Measurements from ENCODE around the gene RDH16. TPM values are rescaled to one million over a fixed set of nuclear protein-coding genes. Genes with fewer than 3 reads are reported as not detected.

RDH16 gene, protein sequence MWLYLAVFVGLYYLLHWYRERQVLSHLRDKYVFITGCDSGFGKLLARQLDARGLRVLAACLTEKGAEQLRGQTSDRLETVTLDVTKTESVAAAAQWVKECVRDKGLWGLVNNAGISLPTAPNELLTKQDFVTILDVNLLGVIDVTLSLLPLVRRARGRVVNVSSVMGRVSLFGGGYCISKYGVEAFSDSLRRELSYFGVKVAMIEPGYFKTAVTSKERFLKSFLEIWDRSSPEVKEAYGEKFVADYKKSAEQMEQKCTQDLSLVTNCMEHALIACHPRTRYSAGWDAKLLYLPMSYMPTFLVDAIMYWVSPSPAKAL
- total RNA-seq: under 1 TPM; 0.31 to 0.35 TPM

DNA sequence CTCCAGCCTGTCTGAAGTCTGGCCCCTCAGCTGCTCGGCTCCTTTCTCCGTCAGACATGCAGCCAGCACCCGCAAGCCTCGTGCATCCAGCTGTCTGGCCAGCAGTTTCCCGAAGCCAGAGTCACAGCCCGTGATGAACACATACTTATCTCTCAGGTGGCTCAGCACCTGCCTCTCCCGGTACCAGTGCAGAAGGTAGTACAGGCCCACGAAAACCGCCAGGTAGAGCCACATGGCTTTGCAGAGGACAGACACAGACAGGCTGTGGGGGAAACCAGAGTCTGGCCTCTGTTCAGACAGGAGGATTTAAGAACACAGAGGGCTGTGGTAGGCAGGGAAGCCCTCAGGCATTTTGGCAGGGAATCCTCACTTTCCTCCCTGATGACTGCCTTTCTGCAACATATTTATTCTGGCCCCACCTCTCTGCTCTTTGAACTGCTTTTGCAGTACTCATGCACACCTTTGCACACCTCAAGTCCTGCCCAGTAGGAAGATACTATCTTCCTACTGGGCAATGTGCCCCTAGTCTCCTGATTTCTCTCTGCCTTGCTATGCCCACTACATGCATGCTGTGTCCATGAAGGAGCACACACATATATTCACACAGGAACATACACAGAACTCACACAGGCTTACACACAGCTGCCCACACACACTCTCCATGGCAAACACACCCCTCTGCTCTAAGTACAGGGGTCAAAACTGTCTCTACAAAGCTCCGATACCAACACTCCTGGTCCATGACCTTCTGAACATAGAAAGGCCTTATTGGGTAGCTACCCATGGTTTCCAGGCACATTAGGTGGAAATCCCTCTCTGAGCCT, at the start of gene RDH16:
RDH16 (minus strand) TSS at position 380 of the 824 bp plus-strand sequence; CDS start at position 234, 146 bp downstream.
- Mint-ChIP-seq H3K4me1 (no peaks in the 10 kb centered on the region), H3K9me3 (peaks cover 4% of the 10 kb centered on the region), H3K4me3 (no peak within 1 kb of the TSS), H3K36me3 (ENCODE audit: low read depth) (no peaks in the 10 kb centered on the region), H3K27me3 (peaks cover 15% of the 10 kb centered on the region), H3K27ac (no peak within 1 kb of the TSS)
- ChIA-PET POLR2A (no interaction called here), CTCF (interaction anchor here (0.9 kb wide), 1 partner anchor 8 kb away, joined by 3 read pairs; no protein-coding TSS in a partner anchor)
- no peak for DNase-seq

DNA sequence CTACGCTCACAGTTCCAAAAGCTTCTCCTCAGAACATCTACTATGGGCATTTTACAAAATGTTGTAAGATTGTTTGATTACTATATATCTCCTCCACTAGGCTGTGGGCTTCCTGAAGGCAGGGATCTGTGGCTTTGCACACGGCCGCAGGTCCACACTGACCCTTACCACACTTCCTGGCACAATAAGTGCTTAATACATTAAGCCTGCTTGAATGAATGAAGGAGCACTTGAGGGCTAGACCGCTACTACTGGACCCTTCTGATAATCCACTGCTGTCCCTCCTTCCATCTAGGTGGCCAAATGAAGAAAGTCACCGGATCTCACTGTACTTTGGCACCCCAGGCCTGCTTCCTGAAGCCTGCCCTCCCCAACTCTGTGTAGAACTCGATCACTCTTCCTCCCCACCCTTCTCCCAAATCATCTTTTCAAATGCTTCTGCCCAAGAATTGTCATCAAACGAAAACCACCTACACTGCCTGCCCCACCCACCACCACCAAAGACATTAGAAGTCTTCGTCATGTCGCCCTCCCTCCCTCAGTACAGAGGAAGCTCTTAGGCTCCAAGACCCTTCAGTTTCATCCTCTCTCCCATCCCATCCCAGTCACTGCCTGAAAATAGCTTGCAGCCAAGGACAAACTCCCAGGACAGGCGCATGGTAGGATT, 49.5 kb upstream of the RDH16 start:
- ChIA-PET POLR2A (no interaction called here), CTCF (interaction anchor here (0.6 to 5.1 kb wide), 6 partner anchors 19 to 258 kb away, joined by 3 to 18 read pairs (median 6); no protein-coding TSS in a partner anchor)
- peaks cover 62% of the 10 kb centered on the region for H3K4me1 Mint-ChIP-seq
- no peak for DNase-seq
- H3K4me3 Mint-ChIP-seq: peak overlapping the region; percentile 83
- peaks cover 22% of the 10 kb centered on the region for H3K36me3 Mint-ChIP-seq (ENCODE audit: low read depth)
- no peaks in the 10 kb centered on the region for H3K27me3 Mint-ChIP-seq
- no peaks in the 10 kb centered on the region for H3K9me3 Mint-ChIP-seq
- H3K27ac Mint-ChIP-seq: peak overlapping the region; percentile 87

DNA sequence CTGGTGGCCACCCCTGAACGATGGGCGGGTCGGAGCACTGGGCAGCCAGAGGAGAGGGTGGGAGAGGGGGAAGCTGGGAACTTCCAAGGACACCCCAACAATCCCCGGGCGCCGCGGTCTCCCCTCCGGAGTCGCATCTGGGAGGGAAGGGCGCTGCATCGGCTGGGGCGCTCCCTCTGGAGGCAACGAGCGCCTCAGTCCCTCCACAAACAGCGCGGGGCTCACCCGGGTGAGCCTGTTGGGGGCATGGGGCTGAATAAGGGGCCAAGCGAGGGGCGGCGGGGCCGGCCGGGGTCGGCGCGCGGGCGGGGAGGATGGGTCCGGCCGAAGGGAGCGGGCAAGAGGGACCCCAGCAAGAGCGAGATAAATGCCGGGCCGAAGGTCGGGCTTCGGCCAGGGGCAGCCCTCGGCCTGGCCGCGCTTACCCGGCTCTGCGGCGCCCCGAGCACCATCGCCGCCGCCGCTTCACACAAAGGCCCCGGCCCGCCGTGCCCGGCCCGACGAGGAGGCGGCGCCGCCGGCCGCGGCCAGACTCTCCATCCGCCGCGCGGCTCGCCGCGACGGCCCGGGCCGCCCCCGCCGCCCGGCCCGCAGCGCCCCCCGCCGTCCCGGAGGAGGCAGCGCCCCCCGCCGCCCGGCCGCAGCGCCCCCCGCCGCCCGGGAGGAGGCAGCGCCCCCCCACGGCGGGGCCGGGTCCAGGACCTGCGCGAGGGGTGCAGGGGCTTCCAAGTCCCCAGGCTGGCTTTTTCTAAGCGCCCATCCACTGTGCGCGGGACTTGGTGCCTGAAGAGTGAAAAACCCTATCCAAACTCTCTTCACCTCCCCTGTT, 48.8 kb upstream of the RDH16 start, which contains the start of gene ZBTB39:
ZBTB39 (minus strand) TSS at position 567 of the 829 bp plus-strand sequence. CDS start 1,629 bp downstream, outside the sequence.
- DNase-seq: peak; percentile 55
- H3K9me3 Mint-ChIP-seq: no peaks in the 10 kb centered on the region
- H3K27ac Mint-ChIP-seq: peak within 1 kb of the TSS; percentile 87
- POLR2A ChIA-PET: no interaction called here
- H3K4me1 Mint-ChIP-seq: peaks cover 61% of the 10 kb centered on the region
- peaks cover 27% of the 10 kb centered on the region for H3K36me3 Mint-ChIP-seq (ENCODE audit: low read depth)
- no peaks in the 10 kb centered on the region for H3K27me3 Mint-ChIP-seq
- CTCF ChIA-PET: interaction anchor here (1.1 to 5.1 kb wide), 11 partner anchors 10 to 257 kb away, joined by 3 to 18 read pairs (median 6); partner anchors contain the start of genes STAT6 and TAC3
- peak within 1 kb of the TSS; percentile 90 for H3K4me3 Mint-ChIP-seq

DNA sequence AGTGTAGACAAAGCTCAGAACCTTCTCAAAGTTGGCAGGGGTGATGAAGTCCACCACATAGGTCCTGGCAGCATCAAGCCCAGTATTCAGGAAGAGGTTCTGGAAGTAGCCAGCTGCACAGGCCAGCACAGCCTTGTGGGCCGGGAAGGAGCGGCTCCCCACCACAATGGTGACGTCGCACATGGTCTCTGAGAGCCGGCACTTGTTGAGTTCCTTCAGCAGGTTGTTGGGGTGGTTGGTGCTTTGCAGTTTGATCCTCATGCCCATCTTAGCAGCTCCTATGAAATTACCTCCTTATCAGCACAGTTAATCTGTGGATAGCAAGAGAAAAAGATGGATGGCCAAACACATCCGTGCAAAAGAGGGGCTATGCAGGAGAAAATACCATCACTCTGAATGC, 47.2 kb upstream of the RDH16 start:
- Mint-ChIP-seq H3K27ac (no peak overlapping the region), H3K27me3 (no peaks in the 10 kb centered on the region), H3K4me1 (peaks cover 60% of the 10 kb centered on the region), H3K36me3 (ENCODE audit: low read depth) (peaks cover 35% of the 10 kb centered on the region), H3K9me3 (no peaks in the 10 kb centered on the region), H3K4me3 (peak overlapping the region; percentile 90)
- no peak for DNase-seq
- POLR2A ChIA-PET: no interaction called here
- CTCF ChIA-PET: interaction anchor here (1.1 to 5.1 kb wide), 11 partner anchors 8 to 252 kb away, joined by 3 to 18 read pairs (median 7); partner anchors contain the start of genes PRIM1, STAT6 and TAC3

DNA sequence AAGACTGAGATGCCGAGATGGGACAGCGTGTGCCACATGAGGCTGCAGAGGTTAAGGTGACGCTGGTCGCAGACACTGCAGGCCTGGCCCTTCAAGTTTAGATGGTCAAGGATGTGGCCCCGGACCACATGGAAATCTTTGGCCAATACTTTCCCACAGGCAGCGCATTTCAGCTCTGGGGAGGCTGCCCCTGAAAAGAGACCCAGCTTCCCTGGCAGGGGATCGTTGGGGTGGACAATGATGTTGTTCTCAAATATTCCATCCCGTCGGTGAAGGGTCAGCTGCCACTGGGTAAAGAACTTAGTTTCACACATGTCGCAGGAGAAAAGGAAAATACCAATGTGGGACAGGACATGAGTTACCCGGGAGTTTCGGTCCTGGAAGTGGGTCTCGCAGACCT, 46.0 kb upstream of the RDH16 start:
- Mint-ChIP-seq H3K27ac (no peak overlapping the region), H3K4me3 (no peak overlapping the region), H3K4me1 (peaks cover 66% of the 10 kb centered on the region), H3K36me3 (ENCODE audit: low read depth) (peaks cover 35% of the 10 kb centered on the region), H3K27me3 (no peaks in the 10 kb centered on the region), H3K9me3 (no peaks in the 10 kb centered on the region)
- ChIA-PET CTCF (interaction anchor here (1.2 to 5.1 kb wide), 6 partner anchors 9 to 246 kb away, joined by 4 to 18 read pairs (median 8); partner anchors contain the start of gene STAT6), POLR2A (no interaction called here)
- no peak for DNase-seq

DNA sequence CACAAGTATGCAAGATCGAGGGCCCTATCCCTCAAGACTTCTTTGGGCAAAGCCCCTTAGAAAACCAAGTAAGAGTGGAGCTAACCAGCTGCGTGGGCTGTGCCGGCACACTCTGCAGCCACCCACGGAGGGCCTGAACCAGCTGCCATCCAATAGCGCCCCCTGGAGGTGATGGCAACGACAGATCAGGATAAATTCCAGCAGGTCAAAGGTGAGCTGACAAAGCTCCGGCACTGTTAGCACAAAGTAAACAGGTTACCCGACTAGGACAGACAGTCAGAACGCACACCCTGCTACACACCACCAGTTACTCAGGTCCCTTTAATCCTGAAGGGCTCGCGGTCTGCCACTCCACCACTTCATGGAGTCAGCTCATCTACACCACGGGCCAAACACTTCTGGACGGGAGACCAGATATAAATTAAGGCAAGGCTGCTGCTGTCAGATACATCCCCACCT, 44.1 kb upstream of the RDH16 start:
- Mint-ChIP-seq H3K27ac (peak overlapping the region; percentile 0), H3K4me1 (peaks cover 54% of the 10 kb centered on the region), H3K27me3 (no peaks in the 10 kb centered on the region), H3K36me3 (ENCODE audit: low read depth) (peaks cover 39% of the 10 kb centered on the region), H3K9me3 (no peaks in the 10 kb centered on the region), H3K4me3 (no peak overlapping the region)
- peak; percentile 82 for DNase-seq
- CTCF ChIA-PET: interaction anchor here (0.6 to 2.3 kb wide), 29 partner anchors 10 to 365 kb away, joined by 3 to 12 read pairs (median 4); partner anchors contain the start of genes HSD17B6, LRP1, NACA and TAC3
- POLR2A ChIA-PET: no interaction called here

DNA sequence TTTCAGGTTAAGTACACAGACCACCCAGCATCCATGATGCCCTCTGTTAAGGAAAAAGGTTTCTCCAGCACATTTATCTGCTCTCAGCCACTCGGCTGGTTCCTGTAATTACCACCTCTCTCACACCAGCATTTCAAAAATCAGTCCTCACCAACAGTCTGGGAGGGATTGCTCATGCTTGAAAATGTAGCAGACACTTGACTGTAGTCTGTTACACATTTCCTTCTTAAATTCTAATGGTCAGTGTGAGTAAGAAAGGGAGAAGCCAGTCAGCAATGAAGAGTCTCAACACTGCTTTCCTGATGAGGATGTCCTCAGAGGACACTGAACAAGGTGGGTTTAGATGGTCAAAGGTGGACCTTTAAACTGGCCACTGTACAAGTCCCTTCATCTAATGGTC, 43.0 kb upstream of the RDH16 start:
- peaks cover 39% of the 10 kb centered on the region for H3K36me3 Mint-ChIP-seq (ENCODE audit: low read depth)
- H3K4me3 Mint-ChIP-seq: no peak overlapping the region
- DNase-seq: no peak
- ChIA-PET POLR2A (no interaction called here), CTCF (interaction anchor here (0.8 to 2.3 kb wide), 7 partner anchors 12 to 245 kb away, joined by 3 to 8 read pairs (median 6); partner anchors contain the start of gene TAC3)
- H3K27ac Mint-ChIP-seq: peak overlapping the region; percentile 4
- no peaks in the 10 kb centered on the region for H3K9me3 Mint-ChIP-seq
- H3K4me1 Mint-ChIP-seq: peaks cover 49% of the 10 kb centered on the region
- no peaks in the 10 kb centered on the region for H3K27me3 Mint-ChIP-seq

DNA sequence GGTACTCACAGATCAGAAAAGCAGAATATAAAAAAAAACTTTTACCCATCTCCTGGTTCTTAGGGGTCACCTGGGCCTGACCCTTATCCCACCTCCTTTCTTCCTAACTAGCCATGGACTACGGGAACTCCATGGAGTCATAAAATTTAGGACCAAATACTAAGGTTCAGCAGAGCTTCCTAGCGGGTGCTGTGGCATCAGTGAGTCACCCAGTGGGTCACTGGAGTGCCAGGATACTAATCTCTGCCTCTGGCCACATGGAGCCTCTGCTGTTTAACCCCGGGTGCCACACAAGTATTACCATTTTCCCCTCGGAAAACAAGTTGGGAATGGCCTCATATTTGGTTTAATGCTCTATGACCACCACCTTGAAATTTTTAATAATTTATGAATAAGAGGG, 42.0 kb upstream of the RDH16 start:
- Mint-ChIP-seq H3K4me1 (peaks cover 41% of the 10 kb centered on the region), H3K36me3 (ENCODE audit: low read depth) (peaks cover 38% of the 10 kb centered on the region), H3K27ac (peak overlapping the region; percentile 83), H3K9me3 (no peaks in the 10 kb centered on the region), H3K4me3 (no peak overlapping the region), H3K27me3 (no peaks in the 10 kb centered on the region)
- POLR2A ChIA-PET: no interaction called here
- CTCF ChIA-PET: interaction anchor here (0.7 to 2.6 kb wide), 5 partner anchors 11 to 242 kb away, joined by 3 to 9 read pairs (median 4); no protein-coding TSS in a partner anchor
- no peak for DNase-seq

DNA sequence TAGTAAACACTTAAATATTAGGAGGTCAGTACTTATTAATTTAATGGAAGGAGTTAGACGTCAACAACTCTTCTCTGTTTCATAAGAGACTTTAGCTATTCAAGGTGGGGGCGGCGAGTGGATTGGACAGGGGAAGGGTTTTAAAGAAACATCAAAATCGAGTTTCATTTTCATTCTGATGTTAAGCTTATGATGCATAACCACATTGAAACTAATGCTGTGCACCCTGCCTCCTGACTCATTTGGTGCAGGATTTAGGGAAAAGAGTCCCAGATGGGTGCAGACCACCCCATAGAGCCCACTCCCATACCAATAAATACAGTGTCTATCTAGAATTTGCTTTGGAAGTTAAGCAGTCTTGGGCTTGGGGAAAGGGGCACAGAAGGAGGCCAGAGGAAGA, 41.6 kb upstream of the RDH16 start:
- ChIA-PET CTCF (interaction anchor here (0.6 to 2.6 kb wide), 6 partner anchors 12 to 241 kb away, joined by 3 to 9 read pairs (median 4); no protein-coding TSS in a partner anchor), POLR2A (no interaction called here)
- Mint-ChIP-seq H3K9me3 (no peaks in the 10 kb centered on the region), H3K27me3 (no peaks in the 10 kb centered on the region), H3K27ac (peak overlapping the region; percentile 83), H3K4me3 (peak overlapping the region; percentile 39), H3K4me1 (peaks cover 36% of the 10 kb centered on the region), H3K36me3 (ENCODE audit: low read depth) (peaks cover 34% of the 10 kb centered on the region)
- DNase-seq: peak; percentile 47

DNA sequence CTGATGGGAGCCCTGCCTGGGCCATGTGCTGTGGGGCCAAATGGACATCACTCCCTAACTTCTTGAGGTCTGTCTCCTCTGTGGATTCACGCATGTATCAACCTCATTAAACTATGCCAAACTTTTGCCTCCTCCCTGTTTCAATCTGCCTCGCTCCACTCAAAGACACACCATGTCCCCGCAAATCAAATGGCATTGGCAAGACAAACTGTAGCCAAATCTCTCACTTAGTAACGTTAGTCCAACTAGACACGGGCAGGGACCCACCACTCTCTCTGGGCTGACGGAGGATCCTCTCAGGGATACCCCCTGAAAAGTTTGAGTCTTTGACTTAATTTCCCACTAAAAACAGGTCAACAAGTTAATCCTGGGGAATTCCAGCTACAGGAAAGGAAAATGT, 40.9 kb upstream of the RDH16 start:
- H3K4me3 Mint-ChIP-seq: no peak overlapping the region
- H3K36me3 Mint-ChIP-seq (ENCODE audit: low read depth): peaks cover 28% of the 10 kb centered on the region
- peaks cover 36% of the 10 kb centered on the region for H3K4me1 Mint-ChIP-seq
- POLR2A ChIA-PET: no interaction called here
- H3K27ac Mint-ChIP-seq: peak overlapping the region; percentile 83
- H3K9me3 Mint-ChIP-seq: no peaks in the 10 kb centered on the region
- CTCF ChIA-PET: interaction anchor here (0.6 to 2.6 kb wide), 4 partner anchors 12 to 241 kb away, joined by 3 to 9 read pairs (median 4); no protein-coding TSS in a partner anchor
- no peaks in the 10 kb centered on the region for H3K27me3 Mint-ChIP-seq
- DNase-seq: no peak

DNA sequence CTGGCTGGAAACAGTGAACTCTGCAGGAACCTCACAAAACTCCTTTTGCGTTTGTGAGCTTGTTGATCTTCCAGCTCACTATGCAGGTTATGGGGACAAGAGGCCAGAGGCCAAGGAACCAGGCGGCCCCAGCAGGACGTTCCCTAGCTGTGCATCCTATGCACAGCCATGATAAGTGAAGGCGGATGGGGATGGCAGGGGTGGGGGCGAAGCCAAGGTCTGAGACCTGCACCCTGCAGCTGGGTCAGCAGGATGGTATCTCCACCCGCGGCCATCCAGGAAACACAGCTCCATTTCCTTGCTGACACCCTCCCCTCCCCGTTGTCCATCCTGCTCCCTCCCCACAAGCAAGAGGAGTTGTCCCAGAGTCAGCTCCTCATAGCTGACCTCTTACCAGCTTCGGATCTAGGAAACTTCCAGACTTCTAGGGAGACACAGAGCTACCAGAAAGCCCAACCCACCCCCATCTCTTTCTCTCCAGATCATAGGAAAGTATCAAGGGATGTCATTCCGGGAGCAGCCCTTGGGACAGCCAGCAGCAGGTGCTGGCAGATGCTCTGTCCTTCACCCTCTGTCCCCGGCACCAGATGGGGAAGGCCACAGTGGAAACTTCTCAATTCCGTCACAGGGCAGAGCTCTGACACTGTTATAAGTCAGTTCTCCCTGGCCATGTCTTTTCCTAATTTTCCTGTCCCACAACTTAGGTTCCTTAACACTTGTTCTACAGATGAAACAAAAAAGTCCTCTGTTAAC, 39.6 kb upstream of the RDH16 start:
- ChIA-PET POLR2A (interaction anchor here (0.6 kb wide), 1 partner anchor 50 kb away, joined by 4 read pairs; no protein-coding TSS in a partner anchor), CTCF (interaction anchor here (0.7 to 2.6 kb wide), 5 partner anchors 8 to 239 kb away, joined by 3 to 12 read pairs (median 4); no protein-coding TSS in a partner anchor)
- no peak overlapping the region for H3K27ac Mint-ChIP-seq
- H3K4me3 Mint-ChIP-seq: no peak overlapping the region
- no peaks in the 10 kb centered on the region for H3K9me3 Mint-ChIP-seq
- peaks cover 18% of the 10 kb centered on the region for H3K36me3 Mint-ChIP-seq (ENCODE audit: low read depth)
- H3K4me1 Mint-ChIP-seq: peaks cover 36% of the 10 kb centered on the region
- no peaks in the 10 kb centered on the region for H3K27me3 Mint-ChIP-seq
- no peak for DNase-seq
